Fibroblast of lung (primary cell): ENCODE data around the gene RNF39. TPM values are rescaled to one million over a fixed set of nuclear protein-coding genes. Genes with fewer than 3 reads are reported as not detected.

Experiments
- DNase-seq, 2 donors: peaks; one replicate each; pipeline versions ENCODE4 v3.0.0 to v3.0.0-alpha.2; 2010; ENCODE audit warnings: low read depth in 2 of 2
- H2AFZ ChIP-seq: 2 replicates; pipeline ENCODE4 v1.5.1; 2012; ENCODE audit warnings: low read length, control low read depth, inconsistent platforms
- H3K27ac ChIP-seq: 2 replicates; pipeline ENCODE4 v1.5.1; 2011; ENCODE audit warnings: low read length, control low read depth; ENCODE audit not compliant: insufficient read depth
- H3K27me3 ChIP-seq: 2 replicates; pipeline ENCODE4 v1.5.1; 2011; ENCODE audit warnings: mild to moderate bottlenecking, low read length; ENCODE audit not compliant: control insufficient read depth, insufficient read depth
- H3K36me3 ChIP-seq: 2 replicates; pipeline ENCODE4 v1.5.1; 2011; ENCODE audit warnings: low read length; ENCODE audit not compliant: control insufficient read depth, insufficient read depth
- H3K4me1 ChIP-seq: 2 replicates; pipeline ENCODE4 v1.5.1; 2011; ENCODE audit warnings: low read length; ENCODE audit not compliant: control insufficient read depth, insufficient read depth; ENCODE audit errors: extremely low read depth
- H3K4me2 ChIP-seq: 2 replicates; pipeline ENCODE4 v1.5.1; 2011; ENCODE audit warnings: low read length, control low read depth; ENCODE audit not compliant: insufficient read depth; ENCODE audit errors: extremely low read depth
- H3K4me3 ChIP-seq, 4 experiments: fragments of 200-600 bp in 1 of 4; sonication (generic) in 1 of 4; replicated peaks in 1 of 4; 2 replicates each; pipeline ENCODE4 v1.5.1; 2011 to 2016; ENCODE audit warnings: low read length in 4 of 4, low read depth in 3 of 4, mild to moderate bottlenecking in 3 of 4, control low read depth in 2 of 4, inconsistent platforms in 1 of 4, mixed read lengths in 1 of 4; ENCODE audit not compliant: insufficient read depth in 1 of 4; ENCODE audit errors: control extremely low read depth in 1 of 4
- H3K79me2 ChIP-seq: 2 replicates; pipeline ENCODE4 v1.5.1; 2012; ENCODE audit warnings: mild to moderate bottlenecking, low read length, inconsistent platforms; ENCODE audit not compliant: control insufficient read depth, insufficient read depth
- H3K9ac ChIP-seq: 2 replicates; pipeline ENCODE4 v1.5.1; 2011; ENCODE audit warnings: mild to moderate bottlenecking, low read length, control low read depth; ENCODE audit not compliant: insufficient read depth
- H3K9me3 ChIP-seq: 2 replicates; pipeline ENCODE4 v1.5.1; 2012; ENCODE audit warnings: low read depth, low read length; ENCODE audit not compliant: control insufficient read depth, insufficient read depth
- H4K20me1 ChIP-seq: 2 replicates; pipeline ENCODE4 v1.5.1; 2011; ENCODE audit warnings: low read length; ENCODE audit not compliant: control insufficient read depth, insufficient read depth; ENCODE audit errors: extremely low read depth
- CTCF ChIP-seq, 2 donors: IDR thresholded peaks in 1 of 2; conservative IDR thresholded peaks in 1 of 2; 1 replicate in 1 of 2; 2 replicates in 1 of 2; pipeline ENCODE4 v1.5.1; 2011 to 2012; ENCODE audit warnings: low read length in 2 of 2, control low read depth in 1 of 2, inconsistent platforms in 1 of 2, low read depth in 1 of 2, mild to moderate bottlenecking in 1 of 2
- EZH2 ChIP-seq: IDR thresholded peaks from 2 replicates; pipeline ENCODE4 v1.5.1; 2012; ENCODE audit warnings: low read length, control low read depth, mild to moderate bottlenecking; ENCODE audit errors: missing control alignments
- polyA plus RNA-seq, 2 donors: library from polyadenylated mRNA; depleted of rRNA in 1 of 2; stranded (reverse) in 1 of 2; unstranded in 1 of 2; fragments of >200 nt; gene quantifications; 2 replicates each; pipeline ENCODE4 v1.2.1, GENCODE V29; 2011 to 2012; ENCODE audit warnings: missing spikeins in 1 of 2
- total RNA-seq: library from RNA; depleted of rRNA; stranded (reverse); fragments of >200 nt; gene quantifications from 2 replicates; pipeline ENCODE4 v1.2.1, GENCODE V29; 2014

The RNF39 gene
- total and polyA plus RNA-seq, 2 donors (not counting 1 experiment from before 2014, with no cell fraction given) = not detected

- Histone ChIP-seq H3K79me2 (peaks cover 19% of the 10 kb centered on the region), H3K9ac (peak overlapping the region; percentile 90), H3K4me3 (peak overlapping the region; percentile 59 to 95 (median 90)), H2AFZ (peak overlapping the region; percentile 90), H4K20me1 (no peaks in the 10 kb centered on the region), H3K27me3 (peaks cover 15% of the 10 kb centered on the region), H3K36me3 (no peaks in the 10 kb centered on the region), H3K4me1 (peaks cover 5% of the 10 kb centered on the region), H3K27ac (peak overlapping the region; percentile 99), H3K4me2 (peak overlapping the region; percentile 98), H3K9me3 (no peaks in the 10 kb centered on the region)
- TF ChIP-seq EZH2 (no peak), CTCF (conservative IDR thresholded peaks at IDR 0.05 in 1 of 2, IDR thresholded peaks at IDR 0.05 in 1 of 2; ENCODE audit: low read depth in 1 of 2, low read length in 2 of 2) (no peak)
- DNase-seq = no peak
These were observed 8.0 kb downstream of the RNF39 start for GRCh38 chr6:30067460-30068139.

GRCh38 chr6:30066577-30067459 is 8.8 kb downstream of the RNF39 start, which contains the start of gene PPP1R11:
TSS of gene PPP1R11 (plus strand) at chr6:30067198. CDS start at chr6:30067411, 213 bp downstream.
- no peaks in the 10 kb centered on the region for H3K36me3 ChIP-seq

More at GRCh38 chr6:30066577-30067459, 8.8 kb downstream of the RNF39 start, which contains the start of gene PPP1R11:
- Histone ChIP-seq H3K9ac (peak within 1 kb of the TSS; percentile 90), H3K27me3 (peaks cover 8% of the 10 kb centered on the region), H3K4me1 (peaks cover 8% of the 10 kb centered on the region), H3K79me2 (peaks cover 24% of the 10 kb centered on the region), H3K27ac (peak within 1 kb of the TSS; percentile 99), H3K4me3 (peak within 1 kb of the TSS; percentile 59 to 95 (median 90)), H3K9me3 (no peaks in the 10 kb centered on the region), H3K4me2 (peak within 1 kb of the TSS; percentile 98), H2AFZ (peak within 1 kb of the TSS; percentile 90), H4K20me1 (no peaks in the 10 kb centered on the region)
- TF ChIP-seq CTCF (conservative IDR thresholded peaks at IDR 0.05 in 1 of 2, IDR thresholded peaks at IDR 0.05 in 1 of 2; ENCODE audit: low read depth in 1 of 2, low read length in 2 of 2) = no peak
- TF ChIP-seq EZH2 = no peak
- DNase-seq = peak; percentile 99
